H9 (cell line): ENCODE data around the gene IGFLR1. TPM values are rescaled to one million over a fixed set of nuclear protein-coding genes. Genes with fewer than 3 reads are reported as not detected.

Experiments
- DNase-seq: peaks from one replicate; pipeline ENCODE4 v3.0.0-alpha.2; 2017
- H2AFZ ChIP-seq: one replicate; pipeline ENCODE4 v1.6.1; 2013; ENCODE audit warnings: mild to moderate bottlenecking, low read length, control low read depth, moderate library complexity
- H2AK5ac ChIP-seq: 2 replicates; pipeline ENCODE4 v1.6.1; 2013; ENCODE audit warnings: low read length, control low read depth, mixed read lengths; ENCODE audit not compliant: insufficient read length
- H2BK120ac ChIP-seq: one replicate; pipeline ENCODE4 v1.6.1; 2013; ENCODE audit warnings: low read depth, mild to moderate bottlenecking, low read length, control low read depth, inconsistent platforms; ENCODE audit not compliant: poor library complexity, severe bottlenecking
- H2BK12ac ChIP-seq: 2 replicates; pipeline ENCODE4 v1.6.1; 2013; ENCODE audit warnings: low read length, control low read depth, mixed read lengths, low read depth; ENCODE audit not compliant: insufficient read length
- H2BK15ac ChIP-seq: 2 replicates; pipeline ENCODE4 v1.6.1; 2013; ENCODE audit warnings: low read depth, low read length, control low read depth
- H2BK20ac ChIP-seq: one replicate; pipeline ENCODE4 v1.6.1; 2013; ENCODE audit warnings: low read depth, mild to moderate bottlenecking, low read length, control low read depth, inconsistent platforms; ENCODE audit not compliant: poor library complexity, severe bottlenecking
- H2BK5ac ChIP-seq: 2 replicates; pipeline ENCODE4 v1.6.1; 2013; ENCODE audit warnings: low read length, control low read depth, mixed read lengths; ENCODE audit not compliant: insufficient read length
- H3K14ac ChIP-seq: 2 replicates; pipeline ENCODE4 v1.6.1; 2013; ENCODE audit warnings: low read length, control low read depth; ENCODE audit not compliant: insufficient read depth
- H3K18ac ChIP-seq: 2 replicates; pipeline ENCODE4 v1.6.1; 2013; ENCODE audit warnings: low read depth, mild to moderate bottlenecking, mixed read lengths, low read length, control low read depth; ENCODE audit not compliant: insufficient read length
- H3K23ac ChIP-seq: 2 replicates; pipeline ENCODE4 v1.6.1; 2013; ENCODE audit warnings: low read length, control low read depth, mixed read lengths, low read depth; ENCODE audit not compliant: insufficient read length
- H3K23me2 ChIP-seq: 2 replicates; pipeline ENCODE4 v1.6.1; 2013; ENCODE audit warnings: low read depth, mild to moderate bottlenecking, mixed read lengths, low read length, control low read depth; ENCODE audit not compliant: insufficient read length, poor library complexity, severe bottlenecking
- H3K27ac ChIP-seq: 2 replicates; pipeline ENCODE4 v1.5.1; 2013; ENCODE audit warnings: low read length, control low read depth, mixed read lengths, low read depth; ENCODE audit not compliant: insufficient read length
- H3K27me3 ChIP-seq: 2 replicates; pipeline ENCODE4 v1.6.1; 2013; ENCODE audit warnings: low read length, control low read depth, inconsistent platforms; ENCODE audit not compliant: insufficient read depth
- H3K4ac ChIP-seq: 2 replicates; pipeline ENCODE4 v1.6.1; 2013; ENCODE audit warnings: low read depth, mild to moderate bottlenecking, control low read depth, inconsistent platforms, low read length, moderate library complexity
- H3K4me1 ChIP-seq: 2 replicates; pipeline ENCODE4 v1.6.1; 2013; ENCODE audit warnings: low read length, control low read depth, inconsistent platforms; ENCODE audit not compliant: insufficient read depth
- H3K4me2 ChIP-seq: 2 replicates; pipeline ENCODE4 v1.6.1; 2013; ENCODE audit warnings: low read length, control low read depth, mixed read lengths; ENCODE audit not compliant: insufficient read length, insufficient read depth
- H3K56ac ChIP-seq: 2 replicates; pipeline ENCODE4 v1.6.1; 2013; ENCODE audit warnings: low read depth, mild to moderate bottlenecking, mixed read lengths, low read length, control low read depth; ENCODE audit not compliant: insufficient read length
- H3K79me1 ChIP-seq: 2 replicates; pipeline ENCODE4 v1.6.1; 2013; ENCODE audit warnings: low read depth, mild to moderate bottlenecking, moderate library complexity, low read length, control low read depth, inconsistent platforms; ENCODE audit not compliant: insufficient read depth, poor library complexity, severe bottlenecking
- H3K79me2 ChIP-seq: 2 replicates; pipeline ENCODE4 v1.6.1; 2013; ENCODE audit warnings: low read length, control low read depth, inconsistent platforms; ENCODE audit not compliant: insufficient read depth
- H3K9ac ChIP-seq: 2 replicates; pipeline ENCODE4 v1.6.1; 2013; ENCODE audit warnings: low read length, control low read depth, mixed read lengths; ENCODE audit not compliant: insufficient read length; ENCODE audit errors: extremely low read depth
- H3K9me3 ChIP-seq: one replicate; pipeline ENCODE4 v1.6.1; 2013; ENCODE audit warnings: low read depth, low read length, inconsistent platforms; ENCODE audit not compliant: control insufficient read depth
- H3T11ph ChIP-seq: one replicate; pipeline ENCODE4 v1.6.1; 2013; ENCODE audit warnings: mild to moderate bottlenecking, low read length, control low read depth, inconsistent platforms
- H4K20me1 ChIP-seq: one replicate; pipeline ENCODE4 v1.6.1; 2013; ENCODE audit not compliant: control insufficient read depth, insufficient read length, insufficient read depth
- H4K5ac ChIP-seq: 2 replicates; pipeline ENCODE4 v1.6.1; 2013; ENCODE audit warnings: low read depth, mild to moderate bottlenecking, mixed read lengths, low read length, control low read depth; ENCODE audit not compliant: insufficient read length
- H4K8ac ChIP-seq: replicated peaks from 2 replicates; pipeline ENCODE4 v1.6.1; 2013; ENCODE audit warnings: low read length, control low read depth, mixed read lengths, low read depth; ENCODE audit not compliant: insufficient read length
- H4K91ac ChIP-seq: 2 replicates; pipeline ENCODE4 v1.6.1; 2013; ENCODE audit warnings: low read depth, mild to moderate bottlenecking, moderate library complexity, mixed read lengths, low read length, control low read depth; ENCODE audit not compliant: insufficient read length
- H3K27ac Mint-ChIP-seq, 3 experiments: 2 replicates in 2 of 3; 3 replicates in 1 of 3; pipeline ENCODE4 v1.8.0; 2020 to 2021; ENCODE audit warnings: mixed read lengths in 3 of 3, mild to moderate bottlenecking in 1 of 3, moderate library complexity in 1 of 3
- H3K27me3 Mint-ChIP-seq: 2 replicates; pipeline ENCODE4 v1.8.0; 2021; ENCODE audit warnings: low read depth, mild to moderate bottlenecking, moderate library complexity, mixed read lengths
- H3K36me3 Mint-ChIP-seq, 3 experiments: 2 replicates in 2 of 3; 3 replicates in 1 of 3; pipeline ENCODE4 v1.8.0; 2020 to 2021; ENCODE audit warnings: low read depth in 3 of 3, mixed read lengths in 3 of 3; ENCODE audit not compliant: insufficient read depth in 1 of 3
- H3K4me1 Mint-ChIP-seq, 2 experiments: 2 replicates each; pipeline ENCODE4 v1.8.0; 2020; ENCODE audit warnings: mixed read lengths in 2 of 2
- H3K4me3 Mint-ChIP-seq, 2 experiments: 2 replicates in 1 of 2; 3 replicates in 1 of 2; pipeline ENCODE4 v1.8.0; 2020 to 2021; ENCODE audit warnings: mild to moderate bottlenecking in 2 of 2, mixed read lengths in 2 of 2, moderate library complexity in 1 of 2
- H3K9me3 Mint-ChIP-seq, 2 experiments: 2 replicates in 1 of 2; 3 replicates in 1 of 2; pipeline ENCODE4 v1.8.0; 2020; ENCODE audit warnings: mild to moderate bottlenecking in 2 of 2, mixed read lengths in 2 of 2, moderate library complexity in 1 of 2
- WGBS: extraction: QIAGEN DNeasy Blood & Tissue Kit; methylation state at CpG from one replicate; pipeline ENCODE4 v1.1.7; 2013; ENCODE audit warnings: missing lambda C conversion rate, low lambda C conversion rate, mixed read lengths; ENCODE audit not compliant: insufficient read length; ENCODE audit errors: extremely low coverage; 5-methylcytosine and 5-hydroxymethylcytosine counted together
- total RNA-seq: library from RNA; stranded (reverse); gene quantifications from 2 replicates; pipeline ENCODE4 v1.2.1, GENCODE V29; 2021
- TF ChIP-seq, protein P1 (sequence below): fragments of 200-600 bp; sonication (generic); conservative IDR thresholded peaks from 3 replicates; pipeline ENCODE4 v1.8.0; 2021; ENCODE audit warnings: antibody characterized with exemption, mild to moderate bottlenecking

IGFLR1 gene
- total RNA-seq, 1 experiment from 2014 or later: 2.9 TPM

DNA sequence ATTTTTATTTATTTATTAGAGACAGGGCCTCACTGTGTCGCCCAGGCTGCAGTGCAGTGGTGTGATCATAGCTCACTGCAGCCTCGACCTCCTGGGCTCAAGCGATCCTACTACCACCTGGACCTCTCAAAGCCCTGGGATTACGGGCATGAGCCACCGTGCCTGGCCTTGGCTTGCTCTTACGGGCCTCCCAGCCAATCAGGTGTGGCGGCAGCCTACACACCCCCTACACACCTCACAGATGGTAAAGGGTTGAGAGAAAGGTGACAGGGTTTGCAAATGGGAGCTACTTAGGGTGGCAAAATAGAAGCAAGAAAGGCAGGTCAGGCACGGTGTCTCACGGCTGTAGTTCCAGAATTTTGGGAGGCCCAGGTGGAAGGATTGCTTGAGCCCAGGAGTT, 38.9 kb downstream of the IGFLR1 start:
- H4K20me1 ChIP-seq: no peaks in the 10 kb centered on the region
- H3K23me2 ChIP-seq: peaks cover 4% of the 10 kb centered on the region
- H3K4me1 ChIP-seq: no peaks in the 10 kb centered on the region
- H3K27ac Mint-ChIP-seq: no peak overlapping the region
- H3K4me1 Mint-ChIP-seq: peaks cover 3 to 7% of the 10 kb centered on the region in 2 experiments
- H3K23ac ChIP-seq: no peak overlapping the region
- DNase-seq: peak; percentile 71
- no peak overlapping the region for H3T11ph ChIP-seq
- H3K27ac ChIP-seq: no peak overlapping the region
- no peaks in the 10 kb centered on the region for H3K27me3 ChIP-seq
- no peak overlapping the region for H3K4ac ChIP-seq
- H2BK5ac ChIP-seq: no peak overlapping the region
- H3K56ac ChIP-seq: no peak overlapping the region
- H4K8ac ChIP-seq: no peak overlapping the region
- TF ChIP-seq, protein P1, sequence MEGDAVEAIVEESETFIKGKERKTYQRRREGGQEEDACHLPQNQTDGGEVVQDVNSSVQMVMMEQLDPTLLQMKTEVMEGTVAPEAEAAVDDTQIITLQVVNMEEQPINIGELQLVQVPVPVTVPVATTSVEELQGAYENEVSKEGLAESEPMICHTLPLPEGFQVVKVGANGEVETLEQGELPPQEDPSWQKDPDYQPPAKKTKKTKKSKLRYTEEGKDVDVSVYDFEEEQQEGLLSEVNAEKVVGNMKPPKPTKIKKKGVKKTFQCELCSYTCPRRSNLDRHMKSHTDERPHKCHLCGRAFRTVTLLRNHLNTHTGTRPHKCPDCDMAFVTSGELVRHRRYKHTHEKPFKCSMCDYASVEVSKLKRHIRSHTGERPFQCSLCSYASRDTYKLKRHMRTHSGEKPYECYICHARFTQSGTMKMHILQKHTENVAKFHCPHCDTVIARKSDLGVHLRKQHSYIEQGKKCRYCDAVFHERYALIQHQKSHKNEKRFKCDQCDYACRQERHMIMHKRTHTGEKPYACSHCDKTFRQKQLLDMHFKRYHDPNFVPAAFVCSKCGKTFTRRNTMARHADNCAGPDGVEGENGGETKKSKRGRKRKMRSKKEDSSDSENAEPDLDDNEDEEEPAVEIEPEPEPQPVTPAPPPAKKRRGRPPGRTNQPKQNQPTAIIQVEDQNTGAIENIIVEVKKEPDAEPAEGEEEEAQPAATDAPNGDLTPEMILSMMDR: no peak
- no peaks in the 10 kb centered on the region for H3K79me1 ChIP-seq
- H2BK15ac ChIP-seq: no peak overlapping the region
- no peak overlapping the region for H2BK12ac ChIP-seq
- peak overlapping the region; percentile 70 to 95; a peak in 2 of 5 replicates for H3K4me3 Mint-ChIP-seq
- no peak overlapping the region for H4K91ac ChIP-seq
- no peak overlapping the region for H3K4me2 ChIP-seq
- H3K27me3 Mint-ChIP-seq: peaks cover 38% of the 10 kb centered on the region
- H2AK5ac ChIP-seq: no peak overlapping the region
- H3K9me3 Mint-ChIP-seq: peaks cover 0 to 4% of the 10 kb centered on the region in 2 experiments; a peak in 1 of 5 replicates
- H2AFZ ChIP-seq: no peak overlapping the region
- peaks cover 0 to 4% (median 0%) of the 10 kb centered on the region in 3 experiments; a peak in 1 of 7 replicates for H3K36me3 Mint-ChIP-seq
- H3K14ac ChIP-seq: no peak overlapping the region
- no peak overlapping the region for H4K5ac ChIP-seq
- H3K79me2 ChIP-seq: no peaks in the 10 kb centered on the region
- no peak overlapping the region for H2BK120ac ChIP-seq
- no CpG with 5 or more reads among the region's 9 CpGs for WGBS
- no peaks in the 10 kb centered on the region for H3K9me3 ChIP-seq
- H2BK20ac ChIP-seq: no peak overlapping the region
- H3K9ac ChIP-seq: no peak overlapping the region
- no peak overlapping the region for H3K18ac ChIP-seq
